Lower leg skin (tissue), 3 donors: ENCODE measurements around the gene RBBP8.

ENCODE experiments used
- POLR2A ChIP-seq, 2 donors: fragments of 450-650 bp; IDR thresholded peaks; one replicate each; pipeline ENCODE4 v1.6.1; 2016 to 2017; ENCODE audit warnings: antibody characterized with exemption in 2 of 2, mild to moderate bottlenecking in 1 of 2, moderate library complexity in 1 of 2
- TF ChIP-seq, protein P1 (sequence below), 3 donors: fragments of 450-650 bp; IDR thresholded peaks; one replicate each; pipeline ENCODE4 v1.5.1; 2016; ENCODE audit warnings: antibody characterized with exemption in 3 of 3, mild to moderate bottlenecking in 3 of 3, moderate library complexity in 2 of 3

DNA sequence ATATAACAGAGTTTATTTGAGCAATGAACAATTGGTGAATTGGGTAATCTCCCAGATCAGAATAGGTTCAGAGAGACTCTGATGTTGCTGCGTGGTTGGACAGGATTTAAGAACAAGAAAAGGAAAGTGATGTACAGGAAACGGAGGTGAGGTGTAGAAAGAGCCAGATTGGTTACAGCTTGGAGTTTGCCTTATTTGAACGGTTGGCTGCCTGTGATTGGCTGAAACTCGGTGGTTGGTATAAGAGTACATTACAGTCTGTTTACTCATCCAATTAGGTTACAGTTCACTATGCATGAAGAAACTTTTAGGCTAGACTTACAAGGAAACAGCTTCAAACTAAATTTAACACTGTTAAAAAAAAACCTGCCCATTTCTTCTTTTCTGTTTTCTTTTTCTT, 134.1 kb downstream of the RBBP8 start:
- TF ChIP-seq, protein P1, sequence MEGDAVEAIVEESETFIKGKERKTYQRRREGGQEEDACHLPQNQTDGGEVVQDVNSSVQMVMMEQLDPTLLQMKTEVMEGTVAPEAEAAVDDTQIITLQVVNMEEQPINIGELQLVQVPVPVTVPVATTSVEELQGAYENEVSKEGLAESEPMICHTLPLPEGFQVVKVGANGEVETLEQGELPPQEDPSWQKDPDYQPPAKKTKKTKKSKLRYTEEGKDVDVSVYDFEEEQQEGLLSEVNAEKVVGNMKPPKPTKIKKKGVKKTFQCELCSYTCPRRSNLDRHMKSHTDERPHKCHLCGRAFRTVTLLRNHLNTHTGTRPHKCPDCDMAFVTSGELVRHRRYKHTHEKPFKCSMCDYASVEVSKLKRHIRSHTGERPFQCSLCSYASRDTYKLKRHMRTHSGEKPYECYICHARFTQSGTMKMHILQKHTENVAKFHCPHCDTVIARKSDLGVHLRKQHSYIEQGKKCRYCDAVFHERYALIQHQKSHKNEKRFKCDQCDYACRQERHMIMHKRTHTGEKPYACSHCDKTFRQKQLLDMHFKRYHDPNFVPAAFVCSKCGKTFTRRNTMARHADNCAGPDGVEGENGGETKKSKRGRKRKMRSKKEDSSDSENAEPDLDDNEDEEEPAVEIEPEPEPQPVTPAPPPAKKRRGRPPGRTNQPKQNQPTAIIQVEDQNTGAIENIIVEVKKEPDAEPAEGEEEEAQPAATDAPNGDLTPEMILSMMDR (IDR thresholded peaks at IDR 0.05): no peak
- TF ChIP-seq POLR2A (IDR thresholded peaks at IDR 0.05): no peak
